Ovary (tissue), 3 donors: ENCODE data around the gene CILP2.

Source experiments
- EP300 ChIP-seq: sonication (generic); formaldehyde crosslinking; IDR thresholded peaks from one replicate; pipeline ENCODE4 v1.6.1; 2017; ENCODE audit warnings: antibody characterized with exemption
- POLR2A ChIP-seq: fragments of 450-650 bp; IDR thresholded peaks from one replicate; pipeline ENCODE4 v1.6.1; 2017; ENCODE audit warnings: antibody characterized with exemption, mild to moderate bottlenecking, moderate library complexity
- TF ChIP-seq, protein P1 (sequence below), 3 donors: fragments of 450-650 bp in 2 of 3; fragments of 200-600 bp in 1 of 3; IDR thresholded peaks; one replicate each; pipeline versions ENCODE4 v1.5.1 to v1.8.0; 2016 to 2022; ENCODE audit warnings: antibody characterized with exemption in 3 of 3, mild to moderate bottlenecking in 1 of 3
- donor health status: DM: no; HTN: no; CAD: no.

GRCh38 chr19:19501798-19502197 lies 36.3 kb upstream of the CILP2 start:
- TF ChIP-seq, protein P1, sequence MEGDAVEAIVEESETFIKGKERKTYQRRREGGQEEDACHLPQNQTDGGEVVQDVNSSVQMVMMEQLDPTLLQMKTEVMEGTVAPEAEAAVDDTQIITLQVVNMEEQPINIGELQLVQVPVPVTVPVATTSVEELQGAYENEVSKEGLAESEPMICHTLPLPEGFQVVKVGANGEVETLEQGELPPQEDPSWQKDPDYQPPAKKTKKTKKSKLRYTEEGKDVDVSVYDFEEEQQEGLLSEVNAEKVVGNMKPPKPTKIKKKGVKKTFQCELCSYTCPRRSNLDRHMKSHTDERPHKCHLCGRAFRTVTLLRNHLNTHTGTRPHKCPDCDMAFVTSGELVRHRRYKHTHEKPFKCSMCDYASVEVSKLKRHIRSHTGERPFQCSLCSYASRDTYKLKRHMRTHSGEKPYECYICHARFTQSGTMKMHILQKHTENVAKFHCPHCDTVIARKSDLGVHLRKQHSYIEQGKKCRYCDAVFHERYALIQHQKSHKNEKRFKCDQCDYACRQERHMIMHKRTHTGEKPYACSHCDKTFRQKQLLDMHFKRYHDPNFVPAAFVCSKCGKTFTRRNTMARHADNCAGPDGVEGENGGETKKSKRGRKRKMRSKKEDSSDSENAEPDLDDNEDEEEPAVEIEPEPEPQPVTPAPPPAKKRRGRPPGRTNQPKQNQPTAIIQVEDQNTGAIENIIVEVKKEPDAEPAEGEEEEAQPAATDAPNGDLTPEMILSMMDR (IDR thresholded peaks at IDR 0.05) = no peak
- TF ChIP-seq POLR2A = no peak
- no peak for TF ChIP-seq EP300
